PFSK-1 (cell line): ENCODE results near the gene HOXB2.

ENCODE experiments used
- FOXP2 ChIP-seq: optimal IDR thresholded peaks from 2 replicates; pipeline ENCODE3; 2011; ENCODE audit warnings: borderline replicate concordance, control low read depth, inconsistent platforms; ENCODE audit not compliant: insufficient read depth; ENCODE audit errors: extremely low read length, extremely low read depth
- POLR2AphosphoS5 ChIP-seq: IDR thresholded peaks from 2 replicates; pipeline ENCODE4 v1.6.1; 2012; ENCODE audit warnings: low read depth, mild to moderate bottlenecking, control low read depth, low read length, moderate library complexity
- REST ChIP-seq, 2 experiments: IDR thresholded peaks; 2 replicates each; pipeline versions ENCODE4 v1.6.1 to v1.8.0; 2011 to 2012; ENCODE audit warnings: low read depth in 2 of 2, low read length in 2 of 2, control low read depth in 1 of 2, inconsistent platforms in 1 of 2, mild to moderate bottlenecking in 1 of 2, moderate library complexity in 1 of 2; ENCODE audit not compliant: insufficient read depth in 1 of 2
- SIN3A ChIP-seq: IDR thresholded peaks from 2 replicates; pipeline ENCODE4 v1.6.1; 2012; ENCODE audit warnings: mild to moderate bottlenecking, low read length, moderate library complexity, borderline replicate concordance; ENCODE audit not compliant: insufficient read depth
- TAF1 ChIP-seq: IDR thresholded peaks from 2 replicates; pipeline ENCODE4 v1.6.1; 2012; ENCODE audit warnings: low read length, control low read depth, borderline replicate concordance; ENCODE audit not compliant: insufficient read depth

- TF ChIP-seq REST (IDR thresholded peaks at IDR 0.05; ENCODE audit: insufficient read depth in 1 of 2, low read depth in 2 of 2, low read length in 2 of 2) (no peak), POLR2AphosphoS5 (no peak), SIN3A (no peak), FOXP2 (no peak), TAF1 (no peak)
Observed at GRCh38 chr17:48570325-48571023, 25.6 kb upstream of the HOXB2 start.
